ENCODE measurements around the gene AADACL4.
"Not testable (repeated sequence)": the region's sequence is repeated elsewhere in the genome, so short reads cannot be mapped to it uniquely, and the experiment has no call there.

The AADACL4 gene

DNA sequence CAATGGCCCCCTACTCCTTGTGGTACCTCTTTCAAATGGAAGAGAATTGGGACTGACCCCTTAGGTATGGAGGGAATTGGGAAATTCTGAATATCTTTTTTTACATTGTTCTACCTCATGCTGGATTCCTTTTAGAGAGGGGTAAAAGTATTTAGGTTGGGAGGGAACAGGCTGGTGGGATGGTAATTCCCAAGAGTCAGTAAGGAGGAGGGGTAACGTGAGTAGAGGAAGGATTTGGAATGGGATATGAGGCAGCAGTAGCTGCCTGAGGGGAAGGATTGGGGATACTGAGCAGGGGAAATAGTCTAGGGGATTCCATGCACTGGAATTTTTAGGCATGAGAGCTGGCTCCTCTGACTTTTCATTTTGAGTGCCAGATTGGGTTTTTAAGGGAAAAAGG lies 68.2 kb downstream of the AADACL4 start:
- no peak for DNase-seq (ENCODE audit: low spot score)

DNA sequence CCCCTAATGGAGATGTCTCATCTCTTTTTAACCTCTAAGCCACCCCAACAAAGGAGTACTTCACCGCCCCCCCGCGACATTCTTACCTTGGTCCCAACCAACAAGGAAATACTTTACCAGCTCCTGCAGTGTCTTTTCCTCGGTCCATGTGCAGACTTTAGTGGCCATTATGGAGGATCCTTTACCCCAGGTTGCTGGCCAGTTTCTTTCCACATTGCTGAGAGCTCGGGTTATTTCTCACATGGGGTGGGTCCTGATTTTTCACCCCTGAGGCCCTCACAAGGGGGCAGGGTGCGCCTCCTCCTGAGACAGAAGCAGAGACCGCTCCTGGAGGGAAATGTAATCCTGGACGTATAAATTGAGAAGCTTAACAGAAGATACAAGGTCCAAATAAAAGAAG lies 69.0 kb downstream of the AADACL4 start:
- no peak for DNase-seq (ENCODE audit: low spot score)

DNA sequence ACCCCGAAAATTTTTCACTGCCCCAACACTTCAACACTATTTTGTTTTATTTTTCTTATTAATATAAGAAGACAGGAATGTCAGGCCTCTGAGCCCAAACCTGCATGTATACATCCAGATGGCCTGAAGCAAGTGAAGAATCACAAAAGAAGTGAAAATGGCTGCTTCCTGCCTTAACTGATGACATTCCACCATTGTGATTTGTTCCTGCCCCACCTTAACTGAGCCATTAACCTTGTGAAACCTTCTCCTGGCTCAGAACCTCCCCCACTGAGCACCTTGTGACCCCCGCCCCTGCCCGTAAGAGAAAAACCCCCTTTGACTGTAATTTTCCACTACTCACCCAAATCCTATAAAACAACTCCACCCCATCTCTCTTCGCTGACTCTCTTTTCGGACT lies 69.8 kb downstream of the AADACL4 start:
- not testable (repeated sequence) for DNase-seq (ENCODE audit: low spot score)

DNA sequence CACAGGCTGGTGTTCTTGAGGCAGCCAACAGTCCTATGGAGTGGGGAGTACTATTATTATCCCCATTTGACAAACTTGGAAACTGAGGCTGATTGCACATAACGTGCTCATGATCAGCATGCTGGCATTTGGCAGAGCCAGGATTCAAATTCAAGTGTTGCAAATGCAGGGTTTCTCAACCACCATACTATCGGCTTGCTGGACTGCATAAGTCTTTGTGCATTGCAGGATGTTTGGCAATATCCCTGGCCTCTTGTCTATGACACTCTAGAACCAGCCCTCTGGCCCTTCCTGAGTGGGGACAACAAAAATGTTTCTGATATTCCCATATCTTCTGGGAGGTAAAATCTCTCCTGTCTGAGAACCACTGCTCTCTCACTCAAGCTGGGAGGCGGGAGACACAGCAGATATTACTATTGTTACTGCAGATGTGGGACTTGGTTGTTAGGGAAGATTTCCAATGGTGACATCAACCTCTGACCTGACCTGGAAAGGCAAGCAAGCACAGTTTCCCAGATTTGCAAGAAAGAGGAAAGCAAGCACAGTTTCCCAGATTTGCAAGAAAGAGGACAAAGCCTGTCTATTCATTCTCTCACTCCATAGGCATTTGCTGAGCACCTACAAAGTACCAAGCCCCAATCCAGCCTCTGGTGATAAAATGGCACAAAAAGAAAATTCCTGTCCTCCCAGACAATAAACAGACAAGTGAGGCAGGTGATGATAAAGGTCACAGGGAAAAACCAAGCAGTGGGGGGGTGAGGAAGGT lies 71.0 kb downstream of the AADACL4 start:
- DNase-seq (ENCODE audit: low spot score): no peak

DNA sequence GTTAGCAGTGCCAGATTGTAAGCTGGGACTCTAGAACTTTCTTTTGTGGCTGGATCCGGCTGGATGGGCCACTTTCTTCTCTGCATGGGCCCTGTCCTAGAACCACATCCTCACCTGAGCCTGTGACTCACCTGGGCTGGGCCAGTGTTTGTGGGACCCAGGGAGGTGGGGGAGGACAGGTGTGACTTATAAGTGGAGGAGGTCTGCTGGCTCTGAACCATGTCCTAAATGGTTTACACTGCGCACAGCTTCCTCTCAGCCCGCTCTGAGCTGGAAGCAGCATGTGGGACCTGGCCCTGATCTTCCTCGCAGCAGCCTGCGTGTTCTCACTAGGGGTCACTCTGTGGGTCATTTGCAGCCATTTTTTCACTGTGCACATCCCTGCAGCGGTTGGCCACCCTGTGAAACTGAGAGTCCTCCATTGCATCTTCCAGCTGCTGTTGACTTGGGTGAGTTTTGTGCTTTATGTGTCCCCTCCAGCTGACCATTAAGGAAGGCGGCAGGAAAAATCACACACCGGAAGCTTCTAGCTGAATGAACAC lies 72.1 kb downstream of the AADACL4 start, which contains the start of gene AADACL3:
Gene AADACL3 (plus strand): TSS at position 215 of the 542 bp plus-strand sequence. CDS start 67 bp downstream, at position 282.
- no peak for DNase-seq (ENCODE audit: low spot score)
